ENCODE measurements around the gene SERPINB7.

DNA sequence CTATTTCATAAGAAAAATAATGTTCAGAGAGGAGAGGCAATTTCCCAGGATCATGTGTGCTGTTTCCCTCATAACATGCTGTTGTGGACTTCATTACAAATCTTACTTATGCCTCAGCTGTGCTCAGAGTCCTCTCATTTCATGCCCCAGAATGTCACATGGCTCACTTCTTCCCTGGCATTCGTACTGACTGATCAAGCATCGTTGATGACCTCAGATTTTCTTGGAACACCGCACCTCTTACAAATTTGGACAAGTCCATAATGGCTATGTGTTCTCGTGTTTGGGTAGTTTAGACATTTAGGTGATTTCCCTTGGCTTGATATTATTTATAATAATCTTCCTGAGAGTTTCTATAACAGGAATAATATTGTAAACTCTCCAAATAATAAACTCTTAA, 32.9 kb downstream of the SERPINB7 start:
- TF ChIP-seq RAD21 (IDR thresholded peaks at IDR 0.05; ENCODE audit: low read length): no peak
- TF ChIP-seq, protein P1, sequence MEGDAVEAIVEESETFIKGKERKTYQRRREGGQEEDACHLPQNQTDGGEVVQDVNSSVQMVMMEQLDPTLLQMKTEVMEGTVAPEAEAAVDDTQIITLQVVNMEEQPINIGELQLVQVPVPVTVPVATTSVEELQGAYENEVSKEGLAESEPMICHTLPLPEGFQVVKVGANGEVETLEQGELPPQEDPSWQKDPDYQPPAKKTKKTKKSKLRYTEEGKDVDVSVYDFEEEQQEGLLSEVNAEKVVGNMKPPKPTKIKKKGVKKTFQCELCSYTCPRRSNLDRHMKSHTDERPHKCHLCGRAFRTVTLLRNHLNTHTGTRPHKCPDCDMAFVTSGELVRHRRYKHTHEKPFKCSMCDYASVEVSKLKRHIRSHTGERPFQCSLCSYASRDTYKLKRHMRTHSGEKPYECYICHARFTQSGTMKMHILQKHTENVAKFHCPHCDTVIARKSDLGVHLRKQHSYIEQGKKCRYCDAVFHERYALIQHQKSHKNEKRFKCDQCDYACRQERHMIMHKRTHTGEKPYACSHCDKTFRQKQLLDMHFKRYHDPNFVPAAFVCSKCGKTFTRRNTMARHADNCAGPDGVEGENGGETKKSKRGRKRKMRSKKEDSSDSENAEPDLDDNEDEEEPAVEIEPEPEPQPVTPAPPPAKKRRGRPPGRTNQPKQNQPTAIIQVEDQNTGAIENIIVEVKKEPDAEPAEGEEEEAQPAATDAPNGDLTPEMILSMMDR (conservative IDR thresholded peaks at IDR 0.05; ENCODE audit: low read depth, low read length): no peak
- TF ChIP-seq POLR2A (IDR thresholded peaks at IDR 0.05; ENCODE audit: low read depth, low read length): no peak
- TF ChIP-seq MAZ (IDR thresholded peaks at IDR 0.05; ENCODE audit: borderline replicate concordance, low read depth, low read length): no peak
- TF ChIP-seq USF2 (IDR thresholded peaks at IDR 0.05; ENCODE audit: low read depth, low read length): no peak
- no peak for TF ChIP-seq RFX5 (IDR thresholded peaks at IDR 0.05; ENCODE audit: low read depth, low read length)
- no peak for TF ChIP-seq RCOR1 (IDR thresholded peaks at IDR 0.05; ENCODE audit: insufficient replicate concordance, low read length)
- TF ChIP-seq NFE2L2 (IDR thresholded peaks at IDR 0.05; ENCODE audit: low read depth, low read length): no peak
- no peak for TF ChIP-seq ELK1 (IDR thresholded peaks at IDR 0.05; ENCODE audit: borderline replicate concordance, low read depth, low read length)
- no peak for TF ChIP-seq SMC3 (IDR thresholded peaks at IDR 0.05; ENCODE audit: low read depth, low read length)
- no peak for TF ChIP-seq BHLHE40 (IDR thresholded peaks at IDR 0.05; ENCODE audit: low read depth, low read length)
- no peak for TF ChIP-seq MXI1 (IDR thresholded peaks at IDR 0.05; ENCODE audit: borderline replicate concordance, low read depth, low read length)
- no peak for TF ChIP-seq CHD1 (IDR thresholded peaks at IDR 0.05; ENCODE audit: low read depth, low read length)
- TF ChIP-seq MAFK (IDR thresholded peaks at IDR 0.05; ENCODE audit: low read depth, low read length): no peak
